ENCODE measurements around the gene SPATA13.

SPATA13 gene

DNA sequence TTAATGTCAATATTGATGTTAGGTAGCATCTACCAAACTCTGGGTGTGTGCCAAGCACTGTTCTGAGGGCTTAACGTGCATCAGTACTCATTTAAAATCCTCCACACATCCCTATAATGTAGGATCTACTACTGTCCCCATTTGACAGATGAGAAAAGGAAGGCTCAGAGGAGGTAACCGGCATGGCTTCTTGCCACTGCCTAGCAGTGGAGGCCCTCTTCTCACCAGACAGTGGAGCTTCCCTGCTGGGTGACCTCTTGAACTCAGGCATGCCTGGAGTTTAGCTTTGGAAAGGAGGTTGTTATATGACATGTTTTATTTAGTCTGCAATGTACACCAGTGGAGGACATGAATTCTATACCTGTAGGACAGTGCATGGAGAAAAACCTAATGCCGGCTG is 2.1 kb downstream of the SPATA13 start:
- Histone ChIP-seq H3K36me3 (replicated peaks) (no peaks in the 10 kb centered on the region), H3K27ac (no peak overlapping the region), H3K4me3 (ENCODE audit: low read depth, low read length) (no peak overlapping the region), H3K27me3 (replicated peaks) (no peaks in the 10 kb centered on the region)
- TF ChIP-seq, protein P1, sequence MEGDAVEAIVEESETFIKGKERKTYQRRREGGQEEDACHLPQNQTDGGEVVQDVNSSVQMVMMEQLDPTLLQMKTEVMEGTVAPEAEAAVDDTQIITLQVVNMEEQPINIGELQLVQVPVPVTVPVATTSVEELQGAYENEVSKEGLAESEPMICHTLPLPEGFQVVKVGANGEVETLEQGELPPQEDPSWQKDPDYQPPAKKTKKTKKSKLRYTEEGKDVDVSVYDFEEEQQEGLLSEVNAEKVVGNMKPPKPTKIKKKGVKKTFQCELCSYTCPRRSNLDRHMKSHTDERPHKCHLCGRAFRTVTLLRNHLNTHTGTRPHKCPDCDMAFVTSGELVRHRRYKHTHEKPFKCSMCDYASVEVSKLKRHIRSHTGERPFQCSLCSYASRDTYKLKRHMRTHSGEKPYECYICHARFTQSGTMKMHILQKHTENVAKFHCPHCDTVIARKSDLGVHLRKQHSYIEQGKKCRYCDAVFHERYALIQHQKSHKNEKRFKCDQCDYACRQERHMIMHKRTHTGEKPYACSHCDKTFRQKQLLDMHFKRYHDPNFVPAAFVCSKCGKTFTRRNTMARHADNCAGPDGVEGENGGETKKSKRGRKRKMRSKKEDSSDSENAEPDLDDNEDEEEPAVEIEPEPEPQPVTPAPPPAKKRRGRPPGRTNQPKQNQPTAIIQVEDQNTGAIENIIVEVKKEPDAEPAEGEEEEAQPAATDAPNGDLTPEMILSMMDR (IDR thresholded peaks at IDR 0.05; ENCODE audit: low read depth, low read length, missing control alignments): no peak
- no peak for DNase-seq
- in situ Hi-C loops (cut with HindIII; ENCODE audit: low pct_ligation_motif_present, low sequenced_read_pairs): no loop called here

DNA sequence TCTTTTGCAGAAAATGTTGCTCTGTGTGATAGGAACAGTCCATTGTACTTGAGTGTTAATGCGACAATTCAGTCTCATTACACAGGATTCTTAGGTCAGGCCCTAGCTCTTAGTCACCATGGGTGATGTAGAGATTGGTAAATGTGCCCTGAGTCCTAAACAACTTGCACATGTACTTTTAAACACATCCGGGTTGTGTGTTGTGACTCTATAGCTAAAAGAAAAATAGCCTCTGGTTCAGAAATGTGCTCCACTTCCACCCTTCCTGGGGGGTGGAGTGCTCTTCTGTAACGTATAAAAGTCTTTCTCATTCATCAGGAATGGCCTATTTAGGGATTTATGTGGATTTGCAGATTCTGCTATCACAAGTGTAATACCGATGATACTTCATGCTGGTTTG is 5.2 kb downstream of the SPATA13 start:
- H3K27me3 ChIP-seq (replicated peaks): no peaks in the 10 kb centered on the region
- TF ChIP-seq, protein P1 (IDR thresholded peaks at IDR 0.05; ENCODE audit: low read depth, low read length, missing control alignments): no peak
- H3K4me3 ChIP-seq (ENCODE audit: low read depth, low read length): no peak overlapping the region
- H3K36me3 ChIP-seq (replicated peaks): no peaks in the 10 kb centered on the region
- no peak overlapping the region for H3K27ac ChIP-seq
- in situ Hi-C loops (cut with HindIII; ENCODE audit: low pct_ligation_motif_present, low sequenced_read_pairs): no loop called here
- peak; percentile 13 for DNase-seq

DNA sequence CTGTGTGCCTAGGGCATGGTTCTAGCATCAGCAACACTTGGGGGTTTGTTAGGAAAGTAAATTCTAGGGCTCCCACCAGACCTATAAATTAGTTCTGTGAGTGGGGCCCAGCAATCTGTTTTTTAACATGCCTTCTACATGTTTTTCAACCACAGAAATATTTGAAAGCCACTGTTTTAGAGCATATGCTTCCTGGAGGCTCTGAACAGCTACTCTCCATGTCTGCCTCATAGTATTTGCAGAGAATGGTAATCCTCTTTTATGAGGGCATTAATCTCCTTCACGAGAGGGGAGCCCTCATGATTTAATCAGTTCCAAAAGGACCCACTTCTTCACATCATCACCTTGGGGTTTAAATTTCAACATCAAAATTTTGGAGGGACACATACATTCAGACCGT is 6.0 kb downstream of the SPATA13 start:
- Histone ChIP-seq H3K27me3 (replicated peaks) (no peaks in the 10 kb centered on the region), H3K27ac (no peak overlapping the region), H3K4me3 (ENCODE audit: low read depth, low read length) (no peak overlapping the region), H3K36me3 (replicated peaks) (no peaks in the 10 kb centered on the region)
- in situ Hi-C loops (cut with HindIII; ENCODE audit: low pct_ligation_motif_present, low sequenced_read_pairs): no loop called here
- TF ChIP-seq, protein P1 (IDR thresholded peaks at IDR 0.05; ENCODE audit: low read depth, low read length, missing control alignments): no peak
- no peak for DNase-seq

DNA sequence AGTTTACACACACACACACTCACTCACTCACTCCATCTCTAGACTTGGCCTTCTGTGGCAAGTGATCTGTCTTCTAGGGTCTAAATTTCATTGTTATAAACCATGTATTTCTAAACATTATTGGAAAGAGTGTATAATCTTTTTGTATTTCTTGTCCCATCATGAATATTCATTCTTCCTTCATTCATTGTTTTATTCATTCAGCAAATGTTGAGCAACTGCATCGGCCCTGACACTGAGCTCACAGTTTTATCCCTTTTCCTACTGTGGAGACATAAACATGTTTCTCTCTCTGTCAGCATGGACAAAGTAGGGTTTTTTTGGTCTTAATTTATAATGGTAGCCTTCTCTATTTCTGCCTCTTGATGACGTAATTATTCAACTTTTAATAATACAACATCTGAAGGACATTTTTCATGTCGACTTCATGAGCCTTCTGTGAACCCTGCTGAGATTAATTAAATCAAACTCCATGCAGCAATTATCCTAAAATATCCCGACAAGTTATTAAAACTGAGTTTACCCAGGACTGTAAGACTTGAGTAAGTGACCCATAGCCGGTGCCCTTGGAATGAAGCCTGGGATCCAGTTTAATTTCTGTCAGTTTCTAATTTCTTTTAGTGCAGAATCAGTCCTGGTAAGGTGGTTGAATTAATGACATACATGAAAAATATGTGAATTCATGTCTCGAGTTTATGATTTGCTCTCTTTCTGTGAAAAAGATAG is 7.3 kb downstream of the SPATA13 start:
- Histone ChIP-seq H3K36me3 (replicated peaks) (no peaks in the 10 kb centered on the region), H3K27ac (no peak overlapping the region), H3K27me3 (replicated peaks) (no peaks in the 10 kb centered on the region), H3K4me3 (ENCODE audit: low read depth, low read length) (no peak overlapping the region)
- no peak for DNase-seq
- TF ChIP-seq, protein P1 (IDR thresholded peaks at IDR 0.05; ENCODE audit: low read depth, low read length, missing control alignments): no peak
- in situ Hi-C loops (cut with HindIII; ENCODE audit: low pct_ligation_motif_present, low sequenced_read_pairs): no loop called here

DNA sequence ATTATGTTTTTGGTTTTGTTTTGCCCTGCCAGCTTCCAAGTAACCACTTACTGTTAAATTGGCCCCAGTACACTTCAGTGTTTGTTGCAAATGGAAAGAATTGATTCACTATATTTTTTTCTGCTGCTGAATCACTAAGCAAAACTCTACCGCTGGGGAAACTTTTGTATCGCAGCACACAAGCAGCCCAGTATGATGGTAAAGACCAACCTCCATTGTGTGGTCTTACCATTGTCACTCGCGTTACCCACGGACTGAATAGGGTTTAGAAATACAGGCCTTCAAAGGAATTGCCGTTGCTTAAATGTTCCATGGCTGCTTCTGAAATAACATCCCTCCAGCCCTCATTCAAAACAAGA is 7.9 kb downstream of the SPATA13 start:
- H3K36me3 ChIP-seq (replicated peaks): no peaks in the 10 kb centered on the region
- TF ChIP-seq, protein P1 (IDR thresholded peaks at IDR 0.05; ENCODE audit: low read depth, low read length, missing control alignments): no peak
- no peak overlapping the region for H3K4me3 ChIP-seq (ENCODE audit: low read depth, low read length)
- in situ Hi-C loops (cut with HindIII; ENCODE audit: low pct_ligation_motif_present, low sequenced_read_pairs): no loop called here
- no peak for DNase-seq
- no peaks in the 10 kb centered on the region for H3K27me3 ChIP-seq (replicated peaks)
- no peak overlapping the region for H3K27ac ChIP-seq

DNA sequence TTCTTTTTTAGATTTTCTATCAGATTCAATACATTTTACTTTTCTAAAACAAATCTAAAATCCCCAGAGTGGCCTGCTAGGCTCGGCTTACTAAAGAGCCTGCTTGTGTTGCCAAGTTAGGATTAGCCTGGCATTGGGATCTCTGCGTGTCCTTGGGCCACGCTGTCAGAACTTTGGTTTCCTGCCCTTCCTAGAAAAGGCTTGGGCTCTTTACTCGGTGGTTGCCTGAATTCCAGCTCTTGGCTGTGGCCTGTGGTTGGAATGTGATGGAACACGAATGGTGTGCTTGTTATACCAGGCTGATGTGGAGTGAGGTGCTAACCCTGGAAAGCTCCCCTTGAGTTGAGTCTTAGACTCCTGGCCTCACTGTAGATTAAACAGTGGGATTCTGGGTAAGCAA is 8.5 kb downstream of the SPATA13 start:
- no peak for DNase-seq

More for the DNA sequence above, 8.5 kb downstream of the SPATA13 start:
- Histone ChIP-seq H3K27ac (no peak overlapping the region), H3K4me3 (ENCODE audit: low read depth, low read length) (no peak overlapping the region), H3K27me3 (replicated peaks) (no peaks in the 10 kb centered on the region), H3K36me3 (replicated peaks) (no peaks in the 10 kb centered on the region)
- in situ Hi-C loops (cut with HindIII; ENCODE audit: low pct_ligation_motif_present, low sequenced_read_pairs): no loop called here
- TF ChIP-seq, protein P1 (IDR thresholded peaks at IDR 0.05; ENCODE audit: low read depth, low read length, missing control alignments): no peak
